SIG-M5 treated with dmso at 0.1 percent for 504 hours (cell line): ENCODE results near the gene MEMO1.
A peak's percentile ranks its signal among the peaks of the same experiment; 100 is the strongest.
"Not testable (repeated sequence)": the region's sequence is repeated elsewhere in the genome, so short reads cannot be mapped to it uniquely, and the experiment has no call there.

Experiments
- DNase-seq: peaks from one replicate; lab custom pipeline; 2025; ENCODE audit not compliant: unreplicated experiment; lab: John Stamatoyannopoulos, UW

The MEMO1 gene

DNA sequence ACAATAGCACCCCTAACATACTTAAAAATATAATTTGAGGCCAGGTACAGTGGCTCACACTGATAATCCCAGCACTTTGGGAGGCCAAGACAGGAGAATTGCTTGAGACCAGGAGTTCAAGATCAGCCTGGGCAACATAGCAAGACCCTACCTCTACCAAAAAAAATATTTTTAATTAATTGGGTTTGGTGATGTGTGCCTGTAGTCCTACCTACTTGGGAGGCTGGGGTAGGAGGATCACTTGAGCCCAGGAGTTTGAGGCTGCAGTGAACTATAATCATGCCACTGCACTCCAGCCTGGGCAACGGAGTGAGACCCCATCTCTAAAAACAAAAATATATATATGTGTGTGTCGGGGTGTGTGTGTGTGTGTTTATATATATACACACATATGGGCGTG lies 91.3 kb downstream of the MEMO1 start:
- DNase-seq: no peak

DNA sequence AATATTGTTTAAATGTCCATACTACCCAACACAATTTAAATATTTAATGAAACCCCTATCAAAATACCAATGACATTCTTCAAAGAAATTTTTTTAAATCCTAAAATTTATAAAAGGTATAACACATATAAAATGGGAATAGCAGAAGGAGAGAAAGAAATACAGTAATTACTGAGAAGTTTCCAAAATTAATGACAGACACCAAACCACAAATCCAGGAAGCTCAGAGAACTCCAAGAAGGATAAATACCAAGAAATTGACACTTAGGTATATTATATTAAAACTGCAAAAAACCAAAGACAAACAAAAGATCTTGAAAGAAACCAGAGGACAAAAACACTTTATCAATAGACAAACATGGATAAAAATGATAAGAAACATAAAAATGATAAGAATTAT lies 101.1 kb downstream of the MEMO1 start:
- no peak for DNase-seq

DNA sequence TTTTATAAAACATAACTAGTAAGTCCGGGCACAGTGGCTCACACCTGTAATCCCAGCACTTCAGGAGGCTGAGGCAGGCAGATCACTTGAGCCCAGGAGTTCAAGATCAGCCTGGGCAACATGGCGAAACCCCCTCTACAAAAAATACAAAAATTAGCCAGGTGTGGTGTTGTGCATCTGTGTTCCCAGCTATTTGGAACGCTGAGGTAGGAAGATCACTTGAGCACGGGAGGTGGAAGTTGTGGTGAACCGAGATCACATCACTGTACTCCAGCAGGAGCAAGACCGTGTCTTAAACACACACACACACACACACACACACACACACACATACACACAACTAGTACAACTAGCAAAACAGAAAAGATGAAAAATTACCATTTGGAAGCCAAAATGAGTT lies 103.3 kb downstream of the MEMO1 start:
- not testable (repeated sequence) for DNase-seq

DNA sequence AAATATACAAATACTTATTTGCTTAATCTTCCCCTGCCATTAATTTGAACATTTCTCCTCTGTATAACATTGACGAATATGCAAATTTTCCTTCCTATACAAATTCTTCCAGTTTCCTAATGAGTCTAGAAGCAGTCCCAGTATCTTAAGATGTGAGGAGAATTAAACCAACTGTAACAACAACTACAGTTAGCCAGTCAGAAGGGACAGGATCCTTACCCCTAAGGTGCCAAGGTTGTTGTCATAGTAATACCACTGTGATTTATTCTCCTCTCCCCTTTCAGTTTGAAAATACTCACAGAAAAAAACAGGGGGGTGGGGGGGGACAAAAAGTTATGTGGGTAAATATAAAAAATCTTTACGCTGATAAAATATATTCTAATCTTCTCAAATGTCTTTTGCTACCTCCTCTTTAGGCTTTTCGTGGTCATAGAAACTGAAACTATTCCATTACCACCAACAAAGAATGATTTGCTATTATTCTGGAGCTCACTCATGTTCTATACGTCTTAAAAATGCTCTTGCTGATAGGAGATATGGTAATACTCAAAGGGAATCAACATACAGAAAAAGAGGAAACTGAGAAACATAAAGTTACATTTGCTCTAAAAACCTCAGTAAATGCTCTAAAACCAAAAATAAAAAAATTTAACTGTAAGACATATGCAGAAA lies 107.6 kb downstream of the MEMO1 start:
- no peak for DNase-seq

DNA sequence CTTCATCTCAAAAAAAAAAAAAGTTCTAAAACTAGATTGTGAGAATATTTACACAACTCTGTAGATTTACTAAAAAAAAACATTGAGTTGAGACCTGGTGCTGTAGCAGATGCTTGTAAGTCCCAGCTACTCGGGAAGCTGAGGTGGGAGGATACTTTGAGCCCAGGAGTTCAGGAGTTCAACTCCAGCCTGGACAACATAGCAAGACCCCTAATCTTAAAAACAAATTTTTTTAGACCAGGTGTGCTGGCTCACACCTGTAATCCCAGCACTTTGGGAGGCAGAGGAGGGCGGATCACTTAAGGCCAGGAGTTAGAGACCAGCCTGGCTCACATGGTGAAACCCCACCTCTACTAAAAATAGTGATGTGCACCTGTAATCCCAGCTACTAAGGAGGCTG lies 108.9 kb downstream of the MEMO1 start:
- DNase-seq: no peak

DNA sequence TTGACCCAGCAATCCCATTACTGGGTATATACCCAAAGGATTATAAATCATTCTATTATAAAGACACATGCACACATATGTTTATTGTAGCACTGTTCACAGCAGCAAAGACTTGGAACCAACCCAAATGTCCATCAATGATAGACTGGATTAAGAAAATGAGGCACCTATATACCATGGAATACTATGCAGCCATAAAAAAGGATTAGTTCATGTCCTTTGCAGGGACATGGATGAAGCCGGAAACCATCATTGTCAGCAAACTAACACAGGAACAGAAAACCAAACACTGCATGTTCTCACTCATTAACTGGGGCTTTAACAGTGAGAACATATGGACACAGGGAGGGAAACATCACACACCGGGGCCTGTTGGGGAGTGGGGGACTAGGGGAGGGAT lies 110.7 kb downstream of the MEMO1 start:
- not testable (repeated sequence) for DNase-seq

DNA sequence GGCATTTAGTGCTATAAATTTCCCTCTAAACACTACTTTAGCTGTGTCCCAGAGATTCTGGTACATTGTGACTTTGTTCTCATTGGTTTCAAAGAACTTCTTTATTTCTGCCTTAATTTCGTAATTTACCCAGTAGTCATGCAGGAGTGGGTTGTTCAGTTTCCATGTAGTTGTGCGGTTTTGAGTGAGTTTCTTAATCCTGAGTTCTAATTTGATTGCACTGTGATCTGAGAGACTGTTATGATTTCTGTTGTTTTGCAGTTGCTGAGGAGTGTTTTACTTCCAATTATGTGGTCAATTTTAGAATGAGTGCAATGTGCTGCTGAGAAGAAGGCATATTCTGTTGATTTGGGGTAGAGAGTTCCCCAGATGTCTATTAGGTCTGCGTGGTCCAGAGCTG lies 112.5 kb downstream of the MEMO1 start:
- DNase-seq: peak; percentile 42

DNA sequence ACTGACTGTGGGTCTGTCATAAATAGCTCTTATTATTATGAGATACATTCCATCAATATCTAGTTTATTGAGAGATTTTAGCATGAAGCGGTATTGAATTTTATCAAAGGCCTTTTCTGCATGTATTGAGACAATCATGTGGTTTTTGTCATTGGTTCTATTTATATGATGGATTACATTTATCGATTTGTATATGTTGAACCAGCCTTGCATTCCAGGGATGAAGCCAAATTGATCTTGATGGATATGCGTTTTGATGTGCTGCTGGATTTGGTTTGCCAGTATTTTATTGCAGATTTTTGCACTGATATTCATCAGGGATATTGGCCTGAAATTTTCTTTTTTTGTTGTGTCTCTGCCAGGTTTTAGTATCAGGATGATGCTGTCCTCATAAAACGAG lies 113.5 kb downstream of the MEMO1 start:
- not testable (repeated sequence) for DNase-seq

- DNase-seq: no peak
These were observed 114.5 kb downstream of the MEMO1 start for GRCh38 chr2:31896293-31896692.

- no peak for DNase-seq
These were observed 116.2 kb downstream of the MEMO1 start for GRCh38 chr2:31894656-31895055.

DNA sequence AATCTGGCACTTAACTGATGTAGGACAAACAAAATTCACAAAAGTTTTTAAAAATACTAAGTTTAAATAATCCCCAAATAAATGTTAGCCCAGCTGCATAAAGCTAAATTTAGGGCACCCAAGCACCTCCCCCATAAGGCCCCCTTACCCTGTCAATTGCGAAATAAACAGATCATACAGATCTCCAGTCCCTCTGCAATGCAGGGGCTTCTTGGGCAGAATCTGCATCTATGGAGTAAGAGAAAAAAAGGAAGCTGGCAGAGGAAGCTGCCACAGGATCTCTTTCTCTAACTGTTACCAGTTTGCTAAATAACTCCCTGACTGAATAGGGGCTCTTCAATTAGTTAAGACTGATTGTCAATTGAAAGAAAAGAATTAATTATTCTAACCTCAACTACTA lies 117.7 kb downstream of the MEMO1 start:
- peak; percentile 96 for DNase-seq

DNA sequence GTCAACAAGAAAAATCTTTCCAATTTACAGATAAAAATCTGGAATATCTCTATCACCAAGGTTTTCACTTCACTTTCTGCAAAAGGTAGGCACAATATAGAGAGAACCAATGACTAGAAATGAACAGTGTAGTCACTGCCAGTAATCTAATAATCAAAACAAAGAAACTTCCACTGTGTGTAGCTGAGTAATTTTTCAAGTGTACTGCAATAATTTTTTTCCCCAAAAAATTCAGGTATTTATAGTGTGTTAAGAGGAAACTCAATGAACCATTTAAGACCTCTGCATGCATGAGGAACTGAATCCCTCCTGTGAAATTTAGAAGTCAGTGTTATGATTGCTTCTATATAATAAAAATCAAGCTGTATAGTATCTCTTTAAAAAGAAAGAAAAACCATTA lies 121.8 kb downstream of the MEMO1 start:
- DNase-seq: no peak

DNA sequence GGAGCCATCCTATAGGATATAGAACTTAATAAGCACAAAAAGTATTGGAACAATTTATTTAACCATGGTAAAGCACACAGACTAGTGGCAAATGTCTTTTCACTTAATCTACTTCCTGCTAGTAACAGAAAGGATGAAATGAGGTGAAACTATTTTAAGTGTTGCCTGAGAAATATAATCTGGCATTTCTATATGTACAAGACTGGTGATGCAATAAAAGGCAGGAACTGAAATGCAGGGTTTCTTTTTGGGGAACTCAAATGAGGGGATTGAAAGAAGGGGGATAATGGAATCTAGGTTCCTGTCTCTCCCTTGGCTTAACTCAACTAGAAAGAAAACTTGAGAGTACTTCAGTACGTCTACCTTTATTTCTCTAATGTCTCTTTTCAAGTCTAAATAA lies 122.3 kb downstream of the MEMO1 start:
- peak; percentile 91 for DNase-seq

- peak; percentile 19 for DNase-seq
These were observed 124.1 kb downstream of the MEMO1 start for GRCh38 chr2:31886700-31887099.

DNA sequence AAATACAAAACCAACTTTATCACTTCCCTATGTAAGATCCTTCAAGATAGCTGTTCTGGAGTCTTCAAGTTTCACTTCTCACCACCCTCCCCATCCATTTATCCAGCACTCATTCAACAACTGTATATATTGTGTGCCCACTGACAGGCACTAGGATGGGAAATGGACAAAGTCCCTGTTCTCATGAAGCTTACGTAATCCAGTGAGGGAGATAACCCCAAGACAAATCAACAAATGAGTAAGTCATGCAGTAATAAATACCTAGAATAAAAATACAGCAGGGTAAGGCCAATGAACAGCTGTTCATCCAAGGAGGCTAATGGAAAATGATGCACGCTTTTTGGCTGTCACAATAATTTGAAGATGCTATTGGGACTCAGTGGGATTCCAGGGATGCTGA lies 133.8 kb downstream of the MEMO1 start:
- DNase-seq: peak; percentile 45

DNA sequence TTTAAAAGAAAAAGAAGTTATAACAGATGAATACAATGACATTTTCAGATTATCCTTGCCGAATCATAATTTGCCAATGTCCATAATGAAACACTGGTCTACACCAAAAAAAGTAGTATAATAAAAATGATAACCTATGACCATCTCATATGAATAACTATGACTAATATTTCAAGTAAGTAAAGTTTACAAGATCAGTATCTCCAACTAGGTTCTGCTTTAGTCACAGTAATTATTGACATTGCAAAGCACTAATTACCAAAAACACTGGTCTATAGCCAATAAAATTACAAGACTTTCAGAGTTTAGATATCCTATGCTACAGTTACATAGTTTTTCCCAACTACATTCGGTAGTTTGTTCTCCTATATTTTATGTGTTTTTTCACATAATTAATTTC lies 136.7 kb downstream of the MEMO1 start:
- no peak for DNase-seq

- DNase-seq: no peak
These were observed 145.6 kb downstream of the MEMO1 start for GRCh38 chr2:31865215-31865614.

- DNase-seq: no peak
These were observed 146.9 kb downstream of the MEMO1 start for GRCh38 chr2:31863867-31864266.

DNA sequence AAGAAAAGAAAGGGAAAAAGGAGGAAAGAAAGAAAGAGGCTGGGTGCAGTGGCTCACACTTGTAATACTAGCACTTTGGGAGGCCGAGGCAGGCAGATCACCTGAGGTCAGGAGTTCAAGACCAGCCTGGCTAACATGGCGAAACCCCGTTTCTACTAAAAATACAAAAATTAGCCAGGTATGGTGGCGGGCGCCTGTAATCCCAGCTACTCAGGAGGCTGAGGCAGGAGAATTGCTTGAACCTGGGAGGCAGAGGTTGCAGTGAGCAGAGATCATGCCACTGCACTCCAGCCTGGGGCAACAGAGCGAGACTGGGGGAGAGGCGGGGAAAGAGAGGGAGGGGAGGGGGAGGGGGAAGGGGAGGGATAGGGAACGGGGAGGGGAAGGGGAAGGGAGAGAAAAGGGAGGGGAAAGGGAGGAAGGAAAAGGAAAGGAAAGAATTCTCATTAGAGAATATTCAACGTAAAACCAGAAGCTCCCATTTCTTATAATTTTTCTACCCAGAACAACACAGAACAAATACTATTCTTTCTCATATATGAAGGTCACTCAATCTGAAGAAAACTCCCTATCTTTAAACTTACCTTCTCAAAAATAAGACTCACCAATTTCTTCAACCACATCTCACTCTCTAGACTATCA lies 147.7 kb downstream of the MEMO1 start:
- not testable (repeated sequence) for DNase-seq

DNA sequence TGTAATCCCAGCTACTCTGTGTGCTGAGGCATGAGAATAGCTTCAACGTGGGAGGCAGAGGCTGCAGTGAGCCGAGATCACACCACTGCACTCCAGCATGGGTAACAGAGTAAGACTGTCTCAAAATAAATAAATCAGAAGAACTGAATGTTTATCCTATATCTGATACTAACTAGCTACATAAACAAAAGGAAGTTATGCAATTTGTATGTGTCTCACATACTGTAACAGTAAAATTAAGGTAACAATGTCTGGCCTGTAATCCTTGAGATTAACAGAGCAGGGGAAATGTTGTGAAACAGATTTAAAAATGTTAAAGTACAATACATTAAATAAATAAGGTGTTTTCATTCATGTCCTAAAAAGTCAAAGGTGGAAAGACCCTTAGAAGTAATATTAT lies 150.8 kb downstream of the MEMO1 start:
- no peak for DNase-seq

DNA sequence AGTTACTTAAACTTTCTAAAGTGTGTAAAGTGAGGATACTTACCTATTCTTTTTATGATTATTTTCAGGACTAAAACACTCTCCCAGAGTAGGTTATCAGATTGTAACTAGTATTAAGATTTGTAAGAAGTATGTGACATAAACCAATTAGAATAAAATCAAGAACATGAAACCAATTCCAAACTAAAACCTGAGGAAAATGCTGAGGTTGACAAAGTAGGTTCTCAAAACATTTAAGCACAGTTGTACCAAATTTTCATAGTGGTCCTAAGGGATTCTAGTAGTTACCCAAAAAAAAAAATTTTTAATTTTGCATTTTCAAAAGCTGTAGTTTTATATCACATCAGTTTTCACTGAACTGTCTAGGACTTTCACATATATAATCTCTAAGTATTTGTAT lies 157.3 kb downstream of the MEMO1 start:
- no peak for DNase-seq

GRCh38 chr2:31842150-31842549 lies 168.7 kb downstream of the MEMO1 start:
- not testable (repeated sequence) for DNase-seq

DNA sequence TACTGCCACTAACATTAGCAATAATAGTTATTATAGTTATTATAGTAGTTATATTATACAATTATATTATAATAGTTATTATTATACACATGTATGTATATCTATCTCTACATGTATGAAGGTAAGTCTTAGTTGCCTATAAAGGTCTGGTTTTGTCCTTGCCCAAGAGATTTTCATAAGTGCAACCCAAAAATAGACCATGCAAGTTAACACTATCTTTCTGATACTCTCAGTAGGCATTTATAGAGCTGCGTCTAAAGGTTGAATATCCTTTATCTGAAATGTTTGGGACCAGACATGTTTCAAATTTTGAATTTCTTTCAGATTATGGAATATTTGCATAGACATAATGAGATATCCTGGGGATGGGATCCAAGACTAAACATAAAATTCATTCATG lies 175.4 kb downstream of the MEMO1 start:
- no peak for DNase-seq
